ACC112 (cell line): Measurements from ENCODE around the gene CAPN5.

Experiments
- H2AFZ ChIP-seq: fragments of 200-600 bp; sonication (generic); one replicate; pipeline ENCODE4 v1.6.0; 2017; ENCODE audit warnings: antibody characterized with exemption, low read length; ENCODE audit not compliant: unreplicated experiment
- H3K27ac ChIP-seq: fragments of 200-600 bp; sonication (generic); 2 replicates; pipeline ENCODE4 v1.5.1; 2014; ENCODE audit warnings: low read depth, mild to moderate bottlenecking, antibody characterized with exemption, low read length, moderate library complexity
- H3K27me3 ChIP-seq: fragments of 200-600 bp; sonication (generic); 2 replicates; pipeline ENCODE4 v1.6.1; 2014; ENCODE audit warnings: mild to moderate bottlenecking, antibody characterized with exemption, low read length, moderate library complexity, mixed read lengths; ENCODE audit not compliant: insufficient read depth
- H3K36me3 ChIP-seq: fragments of 200-600 bp; sonication (generic); 2 replicates; pipeline ENCODE4 v1.6.1; 2016; ENCODE audit warnings: mild to moderate bottlenecking, antibody characterized with exemption, low read length, moderate library complexity, mixed read lengths; ENCODE audit not compliant: insufficient read depth
- H3K4me1 ChIP-seq: fragments of 200-600 bp; sonication (generic); one replicate; pipeline ENCODE4 v1.6.1; 2016; ENCODE audit warnings: low read length, mixed read lengths; ENCODE audit not compliant: insufficient read depth, unreplicated experiment, control insufficient read depth
- H3K4me3 ChIP-seq: fragments of 200-600 bp; sonication (generic); 2 replicates; pipeline ENCODE4 v1.5.1; 2014; ENCODE audit warnings: mild to moderate bottlenecking, low read depth, low read length
- H3K79me2 ChIP-seq: fragments of 200-600 bp; sonication (generic); one replicate; pipeline ENCODE4 v1.6.0; 2016; ENCODE audit warnings: low read length; ENCODE audit not compliant: control insufficient read depth, unreplicated experiment, insufficient read depth

Gene CAPN5

GRCh38 chr11:77153276-77154185 is 86.8 kb downstream of the CAPN5 start:
- Histone ChIP-seq H3K36me3 (no peaks in the 10 kb centered on the region), H3K79me2 (no peaks in the 10 kb centered on the region), H3K4me1 (no peaks in the 10 kb centered on the region), H2AFZ (no peak overlapping the region), H3K27ac (no peak overlapping the region), H3K4me3 (no peak overlapping the region), H3K27me3 (no peaks in the 10 kb centered on the region)

GRCh38 chr11:77154381-77155081 is 87.8 kb downstream of the CAPN5 start:
- H2AFZ ChIP-seq: no peak overlapping the region
- no peaks in the 10 kb centered on the region for H3K4me1 ChIP-seq
- no peak overlapping the region for H3K4me3 ChIP-seq
- no peaks in the 10 kb centered on the region for H3K36me3 ChIP-seq
- H3K27ac ChIP-seq: no peak overlapping the region
- H3K27me3 ChIP-seq: 0 out of 2 replicates have a peak, but pooled peaks cover 2% of the 10 kb centered on the region
- H3K79me2 ChIP-seq: no peaks in the 10 kb centered on the region

- Histone ChIP-seq H3K4me1 (no peaks in the 10 kb centered on the region), H3K79me2 (no peaks in the 10 kb centered on the region), H2AFZ (no peak overlapping the region), H3K4me3 (no peak overlapping the region), H3K27ac (no peak overlapping the region), H3K27me3 (0 out of 2 replicates have a peak, but pooled peaks cover 4% of the 10 kb centered on the region), H3K36me3 (no peaks in the 10 kb centered on the region)
Measured at GRCh38 chr11:77155082-77155475, 88.3 kb downstream of the CAPN5 start.

- no peak overlapping the region for H3K4me3 ChIP-seq
- no peak overlapping the region for H2AFZ ChIP-seq
- no peaks in the 10 kb centered on the region for H3K79me2 ChIP-seq
- H3K27ac ChIP-seq: no peak overlapping the region
- 0 out of 2 replicates have a peak, but pooled peaks cover 4% of the 10 kb centered on the region for H3K27me3 ChIP-seq
- no peaks in the 10 kb centered on the region for H3K36me3 ChIP-seq
- H3K4me1 ChIP-seq: no peaks in the 10 kb centered on the region
Measured at GRCh38 chr11:77155556-77156130, 88.9 kb downstream of the CAPN5 start.

- Histone ChIP-seq H3K27ac (no peak overlapping the region), H3K36me3 (no peaks in the 10 kb centered on the region), H3K79me2 (no peaks in the 10 kb centered on the region), H2AFZ (no peak overlapping the region), H3K4me1 (no peaks in the 10 kb centered on the region), H3K27me3 (0 out of 2 replicates have a peak, but pooled peaks cover 4% of the 10 kb centered on the region), H3K4me3 (no peak overlapping the region)
Measured at GRCh38 chr11:77156396-77157195, 89.8 kb downstream of the CAPN5 start.

- H3K27me3 ChIP-seq: peaks cover 10% of the 10 kb centered on the region
Measured at GRCh38 chr11:77158041-77158695, 91.4 kb downstream of the CAPN5 start.

GRCh38 chr11:77159219-77159936 is 92.6 kb downstream of the CAPN5 start:
- H3K36me3 ChIP-seq: no peaks in the 10 kb centered on the region
- no peak overlapping the region for H2AFZ ChIP-seq
- H3K27me3 ChIP-seq: peaks cover 11% of the 10 kb centered on the region

More at GRCh38 chr11:77158041-77158695, 91.4 kb downstream of the CAPN5 start:
- Histone ChIP-seq H3K4me3 (no peak overlapping the region), H3K27ac (no peak overlapping the region), H3K79me2 (no peaks in the 10 kb centered on the region), H3K36me3 (no peaks in the 10 kb centered on the region), H2AFZ (no peak overlapping the region), H3K4me1 (no peaks in the 10 kb centered on the region)

GRCh38 chr11:77159937-77160495 is 93.2 kb downstream of the CAPN5 start:
- H3K27me3 ChIP-seq: peaks cover 11% of the 10 kb centered on the region
- no peaks in the 10 kb centered on the region for H3K79me2 ChIP-seq
- H3K4me1 ChIP-seq: no peaks in the 10 kb centered on the region
- no peak overlapping the region for H3K4me3 ChIP-seq
- H3K27ac ChIP-seq: no peak overlapping the region
- no peak overlapping the region for H2AFZ ChIP-seq
- H3K36me3 ChIP-seq: no peaks in the 10 kb centered on the region

More at GRCh38 chr11:77159219-77159936, 92.6 kb downstream of the CAPN5 start:
- H3K4me3 ChIP-seq: no peak overlapping the region
- no peaks in the 10 kb centered on the region for H3K79me2 ChIP-seq
- no peak overlapping the region for H3K27ac ChIP-seq
- H3K4me1 ChIP-seq: no peaks in the 10 kb centered on the region

GRCh38 chr11:77163271-77163670 is 96.5 kb downstream of the CAPN5 start:
- Histone ChIP-seq H3K36me3 (no peaks in the 10 kb centered on the region), H3K79me2 (no peaks in the 10 kb centered on the region), H3K4me3 (no peak overlapping the region), H3K27ac (no peak overlapping the region), H2AFZ (no peak overlapping the region), H3K27me3 (peaks cover 11% of the 10 kb centered on the region), H3K4me1 (no peaks in the 10 kb centered on the region)
